Choroid plexus epithelial cell (primary cell): ENCODE results near the gene DRD2.

Experiments
- DNase-seq: peaks from one replicate; pipeline ENCODE4 v3.0.0-alpha.2; 2010; ENCODE audit warnings: low read depth
- H3K4me3 ChIP-seq: 2 replicates; pipeline ENCODE4 v1.5.1; 2011; ENCODE audit warnings: low read depth, mild to moderate bottlenecking, control low read depth, low read length, moderate library complexity
- TF ChIP-seq, protein P1 (sequence below): conservative IDR thresholded peaks from 2 replicates; pipeline ENCODE4 v1.5.1; 2011; ENCODE audit warnings: low read depth, mild to moderate bottlenecking, control low read depth, inconsistent platforms, low read length, moderate library complexity

Gene DRD2

DNA sequence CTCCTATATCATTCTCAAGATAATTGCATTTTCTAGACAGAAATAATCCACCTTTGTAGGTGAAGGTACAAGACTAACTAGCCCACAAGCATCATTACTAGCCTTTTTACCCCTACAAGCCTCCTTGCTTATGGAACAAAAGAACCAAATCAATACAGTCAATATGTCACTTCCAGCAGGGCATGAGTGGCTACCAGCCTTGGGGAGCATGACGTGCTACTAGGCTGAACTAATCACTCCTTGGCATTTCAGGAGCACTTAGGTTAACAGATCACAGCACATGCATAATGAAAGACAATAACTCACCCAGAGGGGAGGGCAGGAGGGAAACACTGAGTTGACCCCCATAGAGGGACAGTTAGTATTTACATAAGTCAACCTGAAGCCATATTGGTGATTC lies 2.7 kb downstream of the DRD2 start:
- no peak for DNase-seq
- no peak overlapping the region for H3K4me3 ChIP-seq
- TF ChIP-seq, protein P1, sequence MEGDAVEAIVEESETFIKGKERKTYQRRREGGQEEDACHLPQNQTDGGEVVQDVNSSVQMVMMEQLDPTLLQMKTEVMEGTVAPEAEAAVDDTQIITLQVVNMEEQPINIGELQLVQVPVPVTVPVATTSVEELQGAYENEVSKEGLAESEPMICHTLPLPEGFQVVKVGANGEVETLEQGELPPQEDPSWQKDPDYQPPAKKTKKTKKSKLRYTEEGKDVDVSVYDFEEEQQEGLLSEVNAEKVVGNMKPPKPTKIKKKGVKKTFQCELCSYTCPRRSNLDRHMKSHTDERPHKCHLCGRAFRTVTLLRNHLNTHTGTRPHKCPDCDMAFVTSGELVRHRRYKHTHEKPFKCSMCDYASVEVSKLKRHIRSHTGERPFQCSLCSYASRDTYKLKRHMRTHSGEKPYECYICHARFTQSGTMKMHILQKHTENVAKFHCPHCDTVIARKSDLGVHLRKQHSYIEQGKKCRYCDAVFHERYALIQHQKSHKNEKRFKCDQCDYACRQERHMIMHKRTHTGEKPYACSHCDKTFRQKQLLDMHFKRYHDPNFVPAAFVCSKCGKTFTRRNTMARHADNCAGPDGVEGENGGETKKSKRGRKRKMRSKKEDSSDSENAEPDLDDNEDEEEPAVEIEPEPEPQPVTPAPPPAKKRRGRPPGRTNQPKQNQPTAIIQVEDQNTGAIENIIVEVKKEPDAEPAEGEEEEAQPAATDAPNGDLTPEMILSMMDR, result no peak

DNA sequence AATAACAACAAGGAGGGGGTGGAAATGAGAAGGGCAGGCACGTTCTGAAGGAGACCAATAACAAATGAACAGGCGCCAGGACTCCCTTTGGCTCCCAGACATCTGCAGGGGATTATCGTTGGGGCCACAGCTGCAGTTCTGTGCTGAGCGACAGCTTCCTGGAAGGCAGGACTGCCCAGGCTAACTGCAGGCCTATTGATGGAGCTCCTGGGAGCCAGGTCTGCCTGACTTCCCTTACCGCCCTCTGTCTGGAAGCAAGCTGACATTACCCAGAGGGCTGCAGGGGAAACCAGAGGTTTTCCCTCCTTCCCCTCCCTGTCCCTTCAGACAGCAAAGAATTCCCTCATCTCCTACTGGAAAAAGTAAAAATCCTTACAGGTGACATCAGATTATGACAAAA lies 5.0 kb downstream of the DRD2 start:
- H3K4me3 ChIP-seq, result no peak overlapping the region
- no peak for DNase-seq
- TF ChIP-seq, protein P1, result no peak

DNA sequence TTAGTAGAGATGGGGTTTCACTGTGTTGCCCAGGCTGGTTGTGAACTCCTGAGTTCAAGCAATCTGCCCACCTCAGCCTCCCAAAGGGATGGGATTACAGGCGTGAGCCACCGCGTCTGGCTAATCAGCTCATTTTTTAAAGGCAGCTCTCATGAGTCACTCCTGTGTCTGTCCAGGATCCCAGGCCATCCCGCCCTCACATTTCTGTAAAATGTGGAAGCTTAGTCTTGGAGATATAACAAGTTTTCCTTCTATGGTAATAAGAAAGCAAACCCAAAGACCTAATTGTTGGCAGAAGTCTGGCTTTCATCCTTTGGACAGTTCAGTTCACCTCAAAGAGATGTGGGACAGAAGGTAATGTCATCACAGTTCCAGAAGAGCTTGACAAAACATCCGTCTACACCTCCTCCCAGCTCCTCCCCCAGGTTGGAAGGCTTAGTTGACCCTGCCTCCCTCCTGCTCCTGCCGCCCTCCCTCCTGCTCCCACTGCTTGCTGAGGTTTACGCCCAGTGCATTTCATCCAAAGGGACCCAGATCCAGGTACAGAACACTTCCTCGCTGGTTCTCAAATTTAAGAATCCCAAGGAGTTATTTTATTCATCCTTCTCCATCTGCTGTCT lies 6.4 kb downstream of the DRD2 start:
- no peak overlapping the region for H3K4me3 ChIP-seq
- DNase-seq, result no peak
- TF ChIP-seq, protein P1, result no peak

DNA sequence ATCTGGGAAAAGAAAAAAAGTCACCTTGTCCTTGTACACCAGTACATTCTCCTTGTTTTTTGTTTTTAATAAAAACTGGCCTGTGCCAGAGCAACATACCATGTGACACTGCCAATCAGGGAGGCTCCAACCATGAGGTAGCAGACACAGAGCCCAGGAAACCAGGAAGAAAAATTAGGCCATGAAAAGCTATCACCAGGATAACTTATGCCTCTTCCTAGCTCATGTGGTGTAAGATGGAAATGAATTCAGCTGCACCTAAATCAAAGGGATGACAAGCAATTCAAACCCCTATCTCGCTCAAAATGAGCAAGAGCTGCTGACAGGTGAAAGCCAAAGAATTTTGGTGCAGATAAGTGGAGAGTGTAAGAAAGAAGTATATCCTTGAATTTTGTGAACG lies 7.7 kb downstream of the DRD2 start:
- no peak for DNase-seq
- no peak overlapping the region for H3K4me3 ChIP-seq
- TF ChIP-seq, protein P1, result no peak

DNA sequence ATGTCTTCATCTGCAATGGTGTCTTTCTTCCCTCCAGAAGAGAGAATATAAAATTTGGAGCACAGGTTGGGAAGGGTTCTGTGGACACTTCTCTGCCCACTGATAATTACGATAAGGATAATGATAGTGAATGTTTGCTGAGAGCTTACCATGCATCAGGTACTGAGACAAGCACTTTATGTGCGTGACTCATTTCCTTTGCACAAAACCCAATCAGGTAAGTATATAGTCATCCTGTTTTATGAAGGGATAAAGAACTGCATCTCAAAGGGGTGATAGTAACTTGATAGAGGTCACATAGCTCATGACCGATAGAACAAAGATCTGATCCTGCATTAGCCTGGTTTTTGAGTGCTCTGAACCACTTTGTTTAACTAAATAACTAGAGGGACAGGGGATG lies 9.4 kb downstream of the DRD2 start:
- TF ChIP-seq, protein P1, result no peak
- H3K4me3 ChIP-seq, result no peak overlapping the region
- no peak for DNase-seq

DNA sequence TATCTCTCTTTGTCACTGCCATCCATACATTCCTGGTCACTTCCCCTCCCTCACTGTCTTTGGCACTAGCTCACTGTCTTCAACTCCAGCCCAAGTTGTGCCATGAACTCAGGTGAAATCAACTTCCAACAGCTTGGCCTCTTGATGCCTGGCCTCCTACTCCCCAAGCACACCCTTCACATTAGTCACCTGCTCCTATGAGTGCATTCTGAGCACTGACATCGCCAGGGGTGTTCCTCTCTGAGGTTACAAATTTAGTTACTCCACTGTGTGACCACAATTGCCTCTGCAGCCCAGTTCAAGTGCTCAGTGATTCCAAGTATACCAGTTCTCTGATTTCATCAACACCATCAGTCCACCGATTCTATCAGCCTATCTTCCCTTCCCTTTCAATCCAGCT lies 10.8 kb downstream of the DRD2 start:
- H3K4me3 ChIP-seq, result no peak overlapping the region
- TF ChIP-seq, protein P1, result no peak
- no peak for DNase-seq

DNA sequence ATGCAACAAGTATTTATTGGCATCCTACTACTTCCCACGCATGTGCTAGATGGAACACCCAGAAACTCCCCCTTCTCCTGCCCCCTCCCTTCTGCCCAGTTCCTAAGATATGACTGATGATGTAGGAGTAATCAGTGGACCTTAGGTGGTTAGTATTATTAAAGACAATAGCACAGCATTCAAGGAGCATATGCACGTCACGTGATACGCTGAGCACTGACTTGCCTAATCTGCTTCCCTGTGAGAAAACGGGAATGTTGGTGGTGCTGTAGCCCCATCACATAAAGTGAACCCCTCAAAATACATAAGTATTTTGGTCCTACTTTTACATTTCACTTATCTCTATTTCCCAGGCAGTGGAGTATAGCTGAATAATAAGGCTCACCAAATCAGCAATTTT lies 12.4 kb downstream of the DRD2 start:
- H3K4me3 ChIP-seq, result no peak overlapping the region
- no peak for DNase-seq
- TF ChIP-seq, protein P1, result no peak
